ENCODE data around the gene PAQR9. TPM values are rescaled to one million over a fixed set of nuclear protein-coding genes. Genes with fewer than 3 reads are reported as not detected.

PAQR9 gene
- polyA plus RNA-seq, 1 donor (not counting 4 experiments of a cell fraction or from before 2014, with no cell fraction given) = not detected

DNA sequence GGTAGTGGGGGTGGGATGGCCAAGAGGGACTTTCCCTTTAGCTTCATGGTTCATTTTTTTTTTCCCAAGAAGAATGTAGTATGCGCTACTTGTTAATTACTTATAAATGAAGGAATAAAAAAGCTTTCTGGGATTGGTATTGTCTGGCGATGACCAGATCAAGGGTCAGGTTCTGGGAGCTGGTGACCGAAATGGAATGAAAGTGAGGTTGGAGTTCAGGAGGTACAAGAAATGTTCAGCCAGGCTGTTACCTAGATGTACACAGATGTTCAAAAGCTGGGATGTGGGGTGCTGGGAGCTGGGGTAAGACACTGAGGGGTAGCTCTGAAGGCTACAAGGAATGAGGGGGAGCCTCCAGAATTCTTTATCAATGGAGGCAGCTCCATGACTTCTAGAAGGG, 20.8 kb upstream of the PAQR9 start:
- Histone ChIP-seq H3K79me2 (ENCODE audit: control insufficient read depth, insufficient read depth, low read length) (no peaks in the 10 kb centered on the region), H3K27ac (ENCODE audit: control insufficient read depth, insufficient read depth, low read length) (no peak overlapping the region), H3K4me2 (ENCODE audit: control insufficient read depth, extremely low read depth, insufficient read depth, low read depth, low read length) (no peak overlapping the region), H3K4me3 (ENCODE audit: control insufficient read depth in 2 of 3, extremely low read depth in 1 of 3, insufficient read depth in 2 of 3, low read depth in 1 of 3, low read length in 3 of 3) (no peak overlapping the region), H3K9me3 (ENCODE audit: control insufficient read depth, low read depth, low read length) (no peaks in the 10 kb centered on the region), H2AFZ (ENCODE audit: control insufficient read depth, low read length) (no peak overlapping the region), H3K4me1 (ENCODE audit: control insufficient read depth, extremely low read depth, insufficient read depth, low read length) (no peaks in the 10 kb centered on the region), H3K36me3 (ENCODE audit: control insufficient read depth in 2 of 2, extremely low read depth in 1 of 2, insufficient read depth in 2 of 2, low read length in 2 of 2) (no peaks in the 10 kb centered on the region), H3K27me3 (ENCODE audit: control insufficient read depth, extremely low read depth, insufficient read depth, low read length) (no peaks in the 10 kb centered on the region), H3K9me1 (ENCODE audit: control insufficient read depth, extremely low read depth, insufficient read depth, low read length) (no peaks in the 10 kb centered on the region), H3K9ac (ENCODE audit: control insufficient read depth, extremely low read depth, insufficient read depth, low read length) (no peak overlapping the region), H4K20me1 (ENCODE audit: control insufficient read depth, extremely low read depth, insufficient read depth, low read length) (no peaks in the 10 kb centered on the region)
- FAIRE-seq (no peak), DNase-seq (ENCODE audit: low read depth, low spot score) (no peak)
- TF ChIP-seq EZH2 (IDR thresholded peaks at IDR 0.05; ENCODE audit: low read length) (no peak), CTCF (optimal IDR thresholded peaks at IDR 0.05 in 1 of 3, IDR thresholded peaks at IDR 0.05 in 1 of 3, conservative IDR thresholded peaks at IDR 0.05 in 1 of 3; ENCODE audit: extremely low read depth in 1 of 3, insufficient read depth in 2 of 3, low read length in 3 of 3) (no peak)
- dilution Hi-C loops (cut with MboI; ENCODE audit: extremely low pct_ligation_motif_present, low sequenced_read_pairs) = no loop called here

DNA sequence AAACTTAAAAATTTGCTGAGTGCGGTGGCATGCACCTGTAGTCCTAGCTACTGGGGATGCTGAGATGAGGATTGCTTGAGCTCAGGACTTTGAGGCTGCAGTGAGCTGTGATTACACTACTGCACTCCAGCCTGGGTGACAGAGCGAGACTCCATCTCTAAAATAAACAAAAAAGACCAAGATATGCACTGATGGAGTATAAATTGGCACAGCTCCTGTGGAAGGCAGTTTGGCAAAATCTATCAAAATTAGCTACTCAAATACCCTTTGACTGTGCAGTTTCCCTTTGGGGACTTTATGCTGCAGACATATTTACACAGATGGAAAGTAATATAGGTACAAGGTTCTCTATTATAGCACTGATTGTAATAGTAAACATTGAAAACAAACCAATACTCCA, 19.8 kb upstream of the PAQR9 start:
- Histone ChIP-seq H4K20me1 (ENCODE audit: control insufficient read depth, extremely low read depth, insufficient read depth, low read length) (no peaks in the 10 kb centered on the region), H3K9me1 (ENCODE audit: control insufficient read depth, extremely low read depth, insufficient read depth, low read length) (no peaks in the 10 kb centered on the region), H2AFZ (ENCODE audit: control insufficient read depth, low read length) (no peak overlapping the region), H3K4me2 (ENCODE audit: control insufficient read depth, extremely low read depth, insufficient read depth, low read depth, low read length) (no peak overlapping the region), H3K4me3 (ENCODE audit: control insufficient read depth in 2 of 3, extremely low read depth in 1 of 3, insufficient read depth in 2 of 3, low read depth in 1 of 3, low read length in 3 of 3) (no peak overlapping the region), H3K79me2 (ENCODE audit: control insufficient read depth, insufficient read depth, low read length) (no peaks in the 10 kb centered on the region), H3K27ac (ENCODE audit: control insufficient read depth, insufficient read depth, low read length) (no peak overlapping the region), H3K27me3 (ENCODE audit: control insufficient read depth, extremely low read depth, insufficient read depth, low read length) (no peaks in the 10 kb centered on the region), H3K4me1 (ENCODE audit: control insufficient read depth, extremely low read depth, insufficient read depth, low read length) (no peaks in the 10 kb centered on the region), H3K36me3 (ENCODE audit: control insufficient read depth in 2 of 2, extremely low read depth in 1 of 2, insufficient read depth in 2 of 2, low read length in 2 of 2) (no peaks in the 10 kb centered on the region), H3K9ac (ENCODE audit: control insufficient read depth, extremely low read depth, insufficient read depth, low read length) (no peak overlapping the region), H3K9me3 (ENCODE audit: control insufficient read depth, low read depth, low read length) (no peaks in the 10 kb centered on the region)
- dilution Hi-C loops (cut with MboI; ENCODE audit: extremely low pct_ligation_motif_present, low sequenced_read_pairs) = no loop called here
- TF ChIP-seq EZH2 (IDR thresholded peaks at IDR 0.05; ENCODE audit: low read length) = no peak
- no peak for TF ChIP-seq CTCF (optimal IDR thresholded peaks at IDR 0.05 in 1 of 3, IDR thresholded peaks at IDR 0.05 in 1 of 3, conservative IDR thresholded peaks at IDR 0.05 in 1 of 3; ENCODE audit: extremely low read depth in 1 of 3, insufficient read depth in 2 of 3, low read length in 3 of 3)
- FAIRE-seq (no peak), DNase-seq (ENCODE audit: low read depth, low spot score) (no peak)

Measured in keratinocyte (primary cell).